Transverse colon (tissue), 4 donors: ENCODE data around the gene FOXG1.

Experiments used
- POLR2AphosphoS5 ChIP-seq, 3 donors: sonication (generic); formaldehyde crosslinking; IDR thresholded peaks; one replicate each; pipeline ENCODE4 v1.6.1; 2016; ENCODE audit warnings: antibody characterized with exemption in 3 of 3
- TF ChIP-seq, protein P1 (sequence below), 5 experiments: fragments of 200-600 bp in 3 of 5; fragments of 450-650 bp in 2 of 5; sonication (generic) in 3 of 5; IDR thresholded peaks; 1 replicate in 2 of 5; 2 replicates in 3 of 5; pipeline ENCODE4 v1.5.1; 2016 to 2017; ENCODE audit warnings: antibody characterized with exemption in 5 of 5, inconsistent platforms in 3 of 5, mild to moderate bottlenecking in 2 of 5, moderate library complexity in 1 of 5

DNA sequence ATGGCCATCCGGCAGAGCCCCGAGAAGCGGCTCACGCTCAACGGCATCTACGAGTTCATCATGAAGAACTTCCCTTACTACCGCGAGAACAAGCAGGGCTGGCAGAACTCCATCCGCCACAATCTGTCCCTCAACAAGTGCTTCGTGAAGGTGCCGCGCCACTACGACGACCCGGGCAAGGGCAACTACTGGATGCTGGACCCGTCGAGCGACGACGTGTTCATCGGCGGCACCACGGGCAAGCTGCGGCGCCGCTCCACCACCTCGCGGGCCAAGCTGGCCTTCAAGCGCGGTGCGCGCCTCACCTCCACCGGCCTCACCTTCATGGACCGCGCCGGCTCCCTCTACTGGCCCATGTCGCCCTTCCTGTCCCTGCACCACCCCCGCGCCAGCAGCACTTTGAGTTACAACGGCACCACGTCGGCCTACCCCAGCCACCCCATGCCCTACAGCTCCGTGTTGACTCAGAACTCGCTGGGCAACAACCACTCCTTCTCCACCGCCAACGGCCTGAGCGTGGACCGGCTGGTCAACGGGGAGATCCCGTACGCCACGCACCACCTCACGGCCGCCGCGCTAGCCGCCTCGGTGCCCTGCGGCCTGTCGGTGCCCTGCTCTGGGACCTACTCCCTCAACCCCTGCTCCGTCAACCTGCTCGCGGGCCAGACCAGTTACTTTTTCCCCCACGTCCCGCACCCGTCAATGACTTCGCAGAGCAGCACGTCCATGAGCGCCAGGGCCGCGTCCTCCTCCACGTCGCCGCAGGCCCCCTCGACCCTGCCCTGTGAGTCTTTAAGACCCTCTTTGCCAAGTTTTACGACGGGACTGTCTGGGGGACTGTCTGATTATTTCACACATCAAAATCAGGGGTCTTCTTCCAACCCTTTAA, 1.5 kb downstream of the FOXG1 start:
- TF ChIP-seq, protein P1, sequence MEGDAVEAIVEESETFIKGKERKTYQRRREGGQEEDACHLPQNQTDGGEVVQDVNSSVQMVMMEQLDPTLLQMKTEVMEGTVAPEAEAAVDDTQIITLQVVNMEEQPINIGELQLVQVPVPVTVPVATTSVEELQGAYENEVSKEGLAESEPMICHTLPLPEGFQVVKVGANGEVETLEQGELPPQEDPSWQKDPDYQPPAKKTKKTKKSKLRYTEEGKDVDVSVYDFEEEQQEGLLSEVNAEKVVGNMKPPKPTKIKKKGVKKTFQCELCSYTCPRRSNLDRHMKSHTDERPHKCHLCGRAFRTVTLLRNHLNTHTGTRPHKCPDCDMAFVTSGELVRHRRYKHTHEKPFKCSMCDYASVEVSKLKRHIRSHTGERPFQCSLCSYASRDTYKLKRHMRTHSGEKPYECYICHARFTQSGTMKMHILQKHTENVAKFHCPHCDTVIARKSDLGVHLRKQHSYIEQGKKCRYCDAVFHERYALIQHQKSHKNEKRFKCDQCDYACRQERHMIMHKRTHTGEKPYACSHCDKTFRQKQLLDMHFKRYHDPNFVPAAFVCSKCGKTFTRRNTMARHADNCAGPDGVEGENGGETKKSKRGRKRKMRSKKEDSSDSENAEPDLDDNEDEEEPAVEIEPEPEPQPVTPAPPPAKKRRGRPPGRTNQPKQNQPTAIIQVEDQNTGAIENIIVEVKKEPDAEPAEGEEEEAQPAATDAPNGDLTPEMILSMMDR (IDR thresholded peaks at IDR 0.05): no peak
- no peak for TF ChIP-seq POLR2AphosphoS5 (IDR thresholded peaks at IDR 0.05)
